GM21528 (cell line): Measurements from ENCODE around the gene SYNJ1.
"Not testable (repeated sequence)": the region's sequence is repeated elsewhere in the genome, so short reads cannot be mapped to it uniquely, and the experiment has no call there.

Source experiments
- ATAC-seq: cut with Tn5 transposase; IDR thresholded peaks from one replicate; pipeline ENCODE4 v1.9.1; 2021; ENCODE audit warnings: mild to moderate bottlenecking, moderate library complexity; ENCODE audit not compliant: unreplicated experiment, low FRiP score

The SYNJ1 gene

DNA sequence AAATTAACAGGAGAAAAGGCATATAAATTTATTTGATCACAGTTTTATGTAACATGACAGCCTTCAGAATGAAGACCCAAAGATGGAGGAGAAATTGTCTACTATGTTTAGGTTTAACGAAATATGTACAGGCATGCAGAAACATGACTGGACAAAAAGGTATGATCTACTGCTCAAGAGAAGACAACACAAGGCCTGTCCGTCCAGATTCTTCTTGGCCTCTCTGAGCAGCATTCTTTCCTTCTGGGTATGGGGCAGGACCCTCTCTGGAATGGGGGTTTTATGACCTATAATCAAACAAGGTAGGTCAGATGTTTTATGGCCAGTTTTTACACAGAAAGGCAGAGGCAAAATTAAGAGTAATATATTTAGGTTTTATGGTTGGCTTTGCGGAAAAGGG lies 13.5 kb upstream of the SYNJ1 start:
- ATAC-seq = no peak

DNA sequence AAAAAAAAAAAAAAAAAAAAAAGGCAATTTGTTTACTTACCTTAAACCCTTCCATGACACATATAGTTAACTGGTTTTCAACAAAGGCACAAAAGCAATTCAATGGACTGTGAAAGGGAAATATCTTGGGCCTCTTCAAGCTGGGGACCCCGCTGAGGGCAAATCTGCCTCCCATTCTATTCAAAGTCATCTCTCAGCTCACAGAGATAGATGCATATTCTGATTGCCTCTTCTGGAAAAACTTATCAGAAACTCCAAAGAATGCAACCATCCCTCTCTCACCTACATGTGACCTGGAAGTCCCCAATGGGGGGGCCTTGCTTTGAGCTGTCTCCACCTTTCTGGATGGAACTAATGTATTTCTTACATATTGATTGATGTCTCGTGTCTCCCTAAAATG lies 12.1 kb upstream of the SYNJ1 start:
- ATAC-seq = no peak

DNA sequence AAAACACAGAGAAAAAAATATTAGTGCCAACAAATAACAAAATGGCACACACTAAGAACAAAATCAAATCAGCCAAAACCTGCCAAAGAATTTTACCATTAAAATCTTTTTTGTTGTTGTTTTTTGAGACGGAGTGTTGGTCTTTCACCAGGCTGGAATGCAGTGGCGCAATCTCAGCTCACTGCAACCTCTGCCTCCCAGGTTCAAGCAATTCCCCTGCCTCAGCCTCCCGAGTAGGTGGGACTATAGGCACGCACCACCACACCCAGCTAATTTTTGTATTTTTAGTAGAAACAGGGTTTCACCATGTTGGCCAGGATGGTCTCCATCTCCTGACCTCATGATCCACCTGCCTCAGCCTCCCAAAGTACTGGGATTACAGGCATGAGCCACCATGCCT lies 8.3 kb upstream of the SYNJ1 start:
- not testable (repeated sequence) for ATAC-seq

DNA sequence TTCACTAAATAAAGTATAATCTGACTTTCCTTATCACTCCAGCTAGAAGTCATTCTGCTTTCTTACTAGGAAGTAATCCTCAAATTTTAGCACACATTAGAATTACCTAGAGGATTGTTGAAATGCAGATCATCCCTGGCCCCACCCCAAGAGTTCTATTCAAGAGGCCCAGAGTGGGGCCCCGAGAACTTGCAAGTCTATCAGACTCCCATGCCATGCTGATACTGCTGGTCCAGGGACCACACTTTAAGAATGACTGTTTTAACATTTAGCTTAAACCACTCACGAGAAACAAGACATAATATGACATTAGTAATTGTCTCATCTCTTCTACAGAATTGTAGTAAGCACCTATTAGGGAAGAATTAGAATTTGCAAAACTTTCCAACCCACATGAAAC lies 7.7 kb upstream of the SYNJ1 start:
- no peak for ATAC-seq

DNA sequence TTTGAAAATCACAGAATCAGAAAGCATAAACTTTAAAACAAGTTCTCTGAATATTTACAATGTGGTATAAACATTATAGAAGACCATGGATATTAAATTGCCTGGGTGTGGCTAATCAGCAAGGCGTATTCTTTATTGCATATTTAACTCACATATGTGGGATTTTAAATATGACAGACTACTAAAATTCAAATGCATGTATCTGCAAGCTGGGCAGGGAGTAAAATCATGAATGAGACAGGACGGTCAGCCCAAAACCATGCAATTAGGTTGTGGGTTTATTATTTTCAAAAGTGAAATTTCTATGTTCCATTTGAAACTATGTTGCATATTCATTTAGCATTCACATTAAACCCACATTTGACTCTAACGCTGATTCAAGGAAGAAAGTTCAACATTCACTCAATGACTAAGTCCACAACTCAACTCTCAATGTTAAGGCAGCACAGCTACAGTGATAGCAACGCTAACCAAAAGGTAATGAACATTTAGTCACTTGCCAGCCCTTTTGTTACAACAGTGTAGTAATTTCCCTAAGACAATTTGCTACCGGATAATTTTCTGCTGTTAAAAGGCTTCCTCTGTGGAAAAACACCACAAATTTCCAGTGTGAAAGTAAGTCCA lies 6.3 kb upstream of the SYNJ1 start:
- ATAC-seq = no peak

DNA sequence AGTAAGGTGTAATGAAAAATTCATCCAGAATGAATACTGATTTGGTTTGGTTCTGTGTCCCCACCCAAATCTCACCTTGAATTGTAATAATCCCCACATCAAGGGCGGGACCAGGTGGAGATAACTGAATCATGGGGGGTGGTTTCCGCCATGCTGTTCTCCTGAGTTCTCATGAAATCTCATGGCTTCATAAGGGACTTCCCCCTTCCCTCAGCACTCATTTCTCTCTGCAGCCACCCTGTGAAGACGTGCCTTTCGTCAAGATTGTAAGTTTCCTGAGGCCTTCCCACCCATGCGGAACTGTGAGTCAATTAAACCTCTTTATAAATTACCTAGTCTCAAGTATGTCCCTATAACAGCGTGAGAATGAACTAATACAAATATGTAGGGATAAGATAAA lies 5.5 kb upstream of the SYNJ1 start:
- no peak for ATAC-seq

DNA sequence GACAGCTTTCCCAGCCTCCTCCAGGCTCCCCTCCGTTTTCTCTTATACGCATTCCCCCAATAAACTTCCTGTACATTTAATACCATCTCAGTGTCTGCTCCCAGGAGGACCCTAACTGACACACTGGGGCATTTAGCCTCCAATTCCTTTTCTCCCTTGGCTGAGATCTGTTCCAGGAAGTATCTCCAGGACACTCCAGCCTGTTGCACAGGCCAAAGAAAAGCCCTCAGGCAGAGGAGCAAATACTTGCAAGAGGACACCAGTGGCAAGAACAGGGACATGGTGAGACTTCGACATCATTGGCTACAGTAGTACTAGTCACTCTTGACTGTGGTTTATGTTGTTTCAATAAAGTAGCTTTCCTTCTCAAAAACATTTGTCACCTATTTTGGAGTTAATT lies 4.7 kb upstream of the SYNJ1 start:
- ATAC-seq = no peak

DNA sequence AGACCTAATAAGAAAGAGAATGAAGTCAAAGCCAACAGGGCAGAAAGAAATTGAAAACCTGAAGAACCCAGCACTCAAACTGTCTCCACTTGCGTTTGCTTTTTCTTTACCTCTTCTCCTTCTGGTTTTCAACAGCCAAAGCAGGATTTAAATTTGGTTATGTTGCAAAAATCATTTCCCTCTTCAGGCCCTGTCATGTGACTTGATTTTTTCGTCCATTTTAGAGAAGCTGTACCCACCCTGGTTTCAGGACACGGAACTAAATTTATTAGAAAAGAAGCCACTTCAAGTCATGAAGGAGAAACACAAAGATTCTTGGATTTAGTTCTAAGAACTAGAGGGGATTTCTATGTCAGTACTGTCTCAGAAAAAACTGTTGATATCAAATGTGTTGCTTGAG lies 1.0 kb upstream of the SYNJ1 start:
- ATAC-seq = no peak

DNA sequence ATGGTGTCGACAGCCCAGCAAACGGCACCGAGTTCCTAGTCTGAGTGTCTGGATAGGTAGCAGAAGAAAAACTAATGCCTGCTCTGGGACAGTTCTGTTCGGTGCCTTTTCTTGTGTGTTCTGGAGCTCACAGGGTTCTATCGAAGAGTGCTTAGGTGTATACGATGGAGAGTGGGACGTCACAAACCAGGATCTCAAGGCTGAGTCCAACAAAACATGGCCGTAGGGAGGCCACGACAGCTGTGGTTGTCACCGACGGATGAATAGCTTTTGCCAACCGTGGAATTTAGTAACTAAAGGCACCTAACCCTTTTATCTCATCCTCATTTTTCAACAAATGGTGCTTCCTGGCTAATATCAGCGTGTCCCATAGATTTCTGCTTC lies 635 bp upstream of the SYNJ1 start:
- ATAC-seq = peak; percentile 11

DNA sequence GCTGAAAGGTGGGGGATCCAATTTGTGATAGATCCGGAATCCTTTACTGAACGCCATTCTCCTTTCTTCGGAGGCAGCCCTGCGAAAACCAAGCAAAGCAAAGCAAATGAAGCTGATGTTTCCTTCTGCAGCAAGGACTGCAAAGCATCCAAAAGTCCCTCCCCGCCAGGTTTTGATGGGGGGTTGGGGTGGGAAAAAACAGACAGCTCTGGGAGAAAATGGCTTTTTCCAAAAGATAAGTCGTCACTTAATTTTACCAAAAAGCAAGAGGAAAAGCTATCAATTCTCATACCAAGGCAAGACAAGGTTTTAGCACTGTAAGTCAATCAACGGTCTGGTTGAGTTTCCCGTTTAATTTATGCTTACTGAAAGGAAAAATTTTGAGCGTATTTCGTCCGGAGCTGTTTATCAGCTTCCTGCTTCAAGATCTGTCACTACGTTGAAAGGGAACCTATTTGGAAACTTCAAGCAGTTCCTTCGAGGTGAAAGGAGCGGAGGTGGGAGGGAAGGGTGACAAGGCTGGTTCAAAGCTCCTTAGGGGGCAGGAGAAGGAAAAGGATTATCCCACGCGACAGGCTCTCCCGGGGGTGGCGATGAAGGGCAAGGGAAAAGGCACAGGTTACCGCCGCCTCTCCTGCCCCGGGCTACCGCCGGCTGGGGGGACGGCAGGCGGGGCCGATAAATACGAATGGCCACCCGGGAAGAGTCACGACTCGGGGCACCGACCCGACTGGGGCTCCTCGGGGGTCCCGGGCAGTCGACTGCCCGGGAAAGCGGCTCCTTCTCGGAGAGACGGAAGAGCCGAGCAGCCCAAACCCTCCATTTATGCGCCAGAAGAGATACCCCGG lies 750 bp downstream of the SYNJ1 start:
- ATAC-seq = peak; percentile 30

DNA sequence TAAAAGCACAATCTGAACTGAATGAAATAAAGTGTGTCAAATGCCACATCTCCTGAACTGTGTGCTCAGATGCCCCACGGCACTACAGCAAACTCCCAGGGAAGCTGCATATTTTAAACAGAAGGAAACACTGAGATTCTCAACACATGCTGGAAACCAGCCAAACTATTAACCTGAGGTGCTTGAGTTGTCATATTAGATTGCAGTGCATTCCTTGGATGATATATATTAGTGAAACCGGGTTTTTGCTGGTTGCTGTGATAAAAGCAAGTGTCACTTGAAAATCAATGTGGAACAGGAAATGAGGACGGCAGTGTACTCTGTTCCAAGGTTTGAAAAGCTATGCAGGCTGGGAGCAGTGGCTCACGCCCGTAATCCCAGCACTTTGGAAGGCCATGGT lies 8.7 kb downstream of the SYNJ1 start:
- no peak for ATAC-seq

DNA sequence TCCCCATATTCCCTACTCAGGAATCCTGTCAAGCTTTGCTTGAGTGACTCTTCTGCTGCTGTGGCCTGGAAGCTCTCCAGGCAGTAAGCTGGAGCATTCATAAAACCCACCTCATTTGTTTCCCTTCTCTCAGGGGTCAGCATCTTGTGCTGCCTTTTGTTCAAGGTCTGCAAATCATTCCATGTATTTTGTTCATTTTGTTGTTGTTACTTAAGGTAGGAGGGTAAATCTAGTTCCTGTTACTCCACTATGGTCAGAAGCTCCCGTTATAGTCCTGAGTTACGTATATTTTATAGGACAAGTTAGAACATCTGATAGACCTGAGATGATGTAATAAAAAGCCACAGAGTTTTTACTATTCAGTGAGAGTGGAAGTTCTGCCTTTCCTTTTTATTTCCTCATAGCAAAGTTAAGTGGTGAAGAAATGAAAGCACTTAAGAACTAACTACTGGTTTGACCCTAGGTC lies 9.9 kb downstream of the SYNJ1 start:
- ATAC-seq = no peak

DNA sequence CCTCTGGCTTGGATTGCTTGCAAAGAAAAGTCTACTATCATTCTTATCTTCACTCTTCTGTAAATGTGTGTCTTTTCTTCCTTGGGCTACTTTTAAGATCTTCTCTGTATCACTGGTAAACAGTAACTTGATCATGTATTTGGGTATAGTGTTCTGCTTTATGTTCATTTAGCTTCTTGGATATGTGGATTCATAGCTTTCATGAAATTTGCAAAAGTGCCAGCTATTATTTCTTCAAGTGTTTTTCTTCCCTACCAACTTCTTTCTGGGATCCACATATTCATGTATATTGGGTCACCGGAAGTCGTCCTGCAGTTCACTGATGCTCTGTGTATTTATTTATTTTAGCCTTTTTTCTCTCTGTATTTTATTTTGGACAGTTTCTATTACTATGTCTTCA lies 11.3 kb downstream of the SYNJ1 start:
- no peak for ATAC-seq

DNA sequence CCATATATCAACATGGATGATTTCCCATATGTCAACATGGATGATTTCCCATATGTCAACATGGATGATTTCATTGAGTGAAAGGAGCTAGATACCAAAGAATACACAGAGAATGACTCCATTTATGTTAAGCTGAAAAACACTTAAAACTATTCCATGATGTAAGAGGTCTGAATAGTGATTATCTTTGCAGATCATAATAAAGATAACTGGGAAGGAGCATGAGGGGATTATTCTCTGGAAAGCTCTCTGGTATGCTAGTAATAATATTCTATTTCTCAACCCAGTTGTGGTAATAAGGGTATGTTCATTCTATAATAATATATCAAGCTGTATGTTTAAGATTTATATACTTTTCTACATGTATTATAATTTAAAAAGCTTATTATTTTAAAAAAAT lies 14.1 kb downstream of the SYNJ1 start:
- ATAC-seq = no peak

DNA sequence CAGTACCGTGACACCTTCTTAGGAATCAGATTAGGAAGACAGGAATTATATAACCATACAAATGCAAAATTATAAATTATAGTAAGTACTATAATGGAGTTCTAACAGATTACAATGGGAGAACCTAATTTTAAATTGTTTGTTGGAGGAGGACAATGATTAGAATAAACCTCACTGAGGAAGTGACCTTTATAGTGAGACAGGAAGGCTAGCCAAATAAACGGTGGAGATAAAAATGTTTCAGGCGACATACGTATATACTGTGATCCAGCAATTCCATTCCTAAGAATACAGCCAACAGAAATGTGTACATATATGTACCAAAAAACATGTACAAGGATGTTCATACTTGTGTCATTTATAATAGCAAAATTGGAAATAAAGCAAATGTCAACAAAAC lies 15.2 kb downstream of the SYNJ1 start:
- ATAC-seq = no peak

DNA sequence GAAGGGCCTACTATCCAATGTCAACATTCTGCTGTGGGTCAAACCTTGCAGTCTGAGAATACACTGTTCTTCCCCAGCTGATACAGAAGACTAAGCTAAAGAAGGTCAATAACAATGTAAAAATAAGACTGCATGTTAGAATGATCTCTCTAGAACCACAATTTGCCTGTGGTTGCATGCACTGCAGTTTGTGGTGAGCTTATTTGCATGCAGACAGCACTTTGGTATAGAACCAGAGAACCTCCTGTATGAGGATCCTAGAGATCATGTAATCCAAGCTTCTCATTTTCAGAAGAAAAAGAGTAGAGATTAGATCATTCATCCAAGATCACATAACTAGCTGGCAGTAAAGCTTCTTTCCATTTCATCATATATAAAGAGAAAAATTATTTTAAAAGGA lies 15.8 kb downstream of the SYNJ1 start:
- ATAC-seq = peak; percentile 90

DNA sequence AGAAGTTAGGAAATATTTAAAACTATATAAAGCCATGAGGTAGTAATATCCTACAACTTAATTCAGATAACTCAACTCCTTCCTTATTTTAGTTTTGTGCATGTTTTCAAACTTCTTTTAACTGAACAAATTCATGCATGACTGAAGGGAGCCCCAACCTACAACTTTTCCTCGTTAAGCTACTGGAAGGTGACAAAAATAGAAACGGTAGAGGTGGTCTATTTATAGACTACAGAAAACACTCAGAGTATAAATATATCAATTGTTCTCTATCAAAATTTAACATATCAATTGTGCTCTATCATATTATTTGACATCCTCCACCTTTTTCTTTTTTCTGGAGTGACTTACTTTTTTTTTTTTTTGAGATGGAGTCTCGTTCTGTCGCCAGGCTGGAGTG lies 16.8 kb downstream of the SYNJ1 start:
- ATAC-seq = no peak

DNA sequence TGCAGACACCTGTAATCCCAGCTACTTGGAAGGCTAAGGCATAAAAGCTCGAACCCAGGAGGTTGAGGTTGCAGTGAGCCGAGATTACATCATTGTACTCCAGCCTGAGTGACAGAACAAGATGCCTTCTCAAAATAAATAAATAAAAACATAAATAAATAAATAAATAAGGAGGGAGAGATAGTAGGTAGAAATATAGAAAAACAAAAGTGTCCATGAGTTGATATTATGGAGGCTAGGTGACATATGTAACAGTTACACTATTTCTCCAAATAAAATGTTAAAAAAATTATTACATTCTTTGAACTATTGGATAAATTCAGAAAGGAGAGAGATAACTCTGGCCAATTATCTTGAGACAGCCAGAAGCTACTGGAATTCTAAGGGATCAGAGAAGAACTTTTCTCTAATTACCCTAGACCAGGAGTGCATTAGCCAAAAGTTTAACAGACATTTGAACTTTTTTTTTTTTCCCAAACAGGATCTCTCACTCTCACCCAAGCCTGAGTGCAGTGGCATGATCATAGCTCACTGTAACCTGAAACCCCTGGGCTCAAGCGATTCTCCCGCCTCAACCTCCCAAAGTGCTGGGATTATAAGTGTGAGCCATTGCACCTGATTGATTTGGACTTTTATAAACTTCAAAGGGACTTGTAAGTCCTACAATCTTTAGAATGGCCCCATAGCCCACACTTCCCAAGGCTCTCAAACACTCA lies 17.6 kb downstream of the SYNJ1 start:
- ATAC-seq = no peak

DNA sequence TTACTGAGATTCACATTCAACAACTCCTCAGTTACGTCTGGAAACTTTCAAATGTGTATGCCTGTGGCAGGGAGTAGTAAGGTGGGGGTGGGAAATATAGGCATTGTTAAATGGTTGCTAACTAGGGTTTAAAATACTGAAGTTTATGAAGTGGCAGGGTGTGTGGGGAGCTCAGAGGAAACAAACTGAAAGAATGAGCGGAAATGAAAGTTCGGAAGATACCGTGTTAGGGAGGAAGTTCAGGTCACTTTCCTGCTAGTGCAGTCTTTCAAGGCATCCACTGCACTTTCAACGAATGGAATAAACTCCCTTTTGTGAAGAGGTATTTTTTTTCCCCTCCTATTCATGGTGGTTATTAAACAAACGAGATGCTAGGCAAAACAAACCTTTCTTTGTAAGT lies 19.7 kb downstream of the SYNJ1 start:
- no peak for ATAC-seq

DNA sequence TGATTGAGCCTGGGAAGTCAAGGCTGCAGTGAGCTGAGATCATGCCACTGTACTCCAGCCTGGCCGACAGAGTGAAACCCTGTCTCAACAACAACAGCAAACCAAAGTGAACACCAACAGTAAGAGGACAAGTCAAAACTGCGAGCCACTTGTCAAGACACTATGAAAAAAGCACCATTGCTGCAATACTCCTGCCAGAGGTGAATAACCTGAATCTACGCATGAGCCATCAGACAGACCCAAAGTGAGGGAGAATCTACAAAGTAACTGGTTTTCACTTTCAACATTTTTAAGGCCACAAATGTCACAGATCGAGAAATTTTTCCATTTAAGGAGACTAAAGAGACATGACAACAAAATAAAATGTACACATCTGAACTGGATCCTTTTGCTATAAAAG lies 21.9 kb downstream of the SYNJ1 start:
- ATAC-seq = no peak

DNA sequence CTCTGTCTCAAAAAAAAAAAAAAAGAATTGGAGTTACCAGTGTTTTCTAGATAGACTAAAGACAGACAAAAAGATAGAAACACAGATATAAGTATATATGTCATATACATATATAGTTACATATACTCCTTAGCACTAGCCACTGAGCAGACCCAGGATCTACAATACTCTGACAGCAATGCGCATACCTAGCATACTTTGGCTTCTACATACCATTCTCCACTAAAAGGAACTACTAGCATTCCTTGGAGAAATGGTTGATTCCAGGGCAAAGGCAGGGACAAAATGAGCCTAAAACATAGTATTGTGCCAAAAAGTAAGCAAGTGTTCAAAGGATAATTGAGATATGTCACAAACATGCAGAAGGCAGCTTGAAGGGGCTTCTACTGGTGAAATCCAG lies 22.7 kb downstream of the SYNJ1 start:
- ATAC-seq = no peak

DNA sequence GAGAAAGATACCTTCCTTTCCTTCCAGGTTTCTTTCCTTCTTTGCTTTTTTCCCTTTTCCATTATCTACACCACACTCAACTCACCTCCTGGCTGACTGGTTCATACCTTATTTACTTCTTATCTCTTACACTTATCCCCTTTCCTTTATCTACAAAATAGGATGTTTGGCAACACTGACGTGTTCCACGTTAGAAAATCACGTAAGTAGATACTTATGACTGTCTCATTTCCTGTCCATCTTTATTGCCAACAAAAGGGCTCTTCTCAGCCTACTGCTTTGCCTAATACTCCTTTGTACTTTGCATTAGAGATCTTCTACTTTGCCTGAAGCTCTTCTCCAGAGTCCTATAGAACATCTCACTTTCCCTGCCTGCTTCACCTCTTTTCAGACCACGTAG lies 25.1 kb downstream of the SYNJ1 start:
- no peak for ATAC-seq
